ENCODE measurements around the gene CYP2E1. TPM values are rescaled to one million over a fixed set of nuclear protein-coding genes. Genes with fewer than 3 reads are reported as not detected.
"Not testable (repeated sequence)": the region's sequence is repeated elsewhere in the genome, so short reads cannot be mapped to it uniquely, and the experiment has no call there.

The CYP2E1 gene
- total and polyA plus RNA-seq, 8 donors, result 0.68 to 3.2 (median 1.9) TPM

GRCh38 chr10:133509700-133510099 lies 17.5 kb upstream of the CYP2E1 start:
- Histone ChIP-seq H3K27me3 (peaks cover 0 to 6% of the 10 kb centered on the region in 2 donors), H3K27ac (no peak overlapping the region), H3K9me3 (peaks cover 0 to 4% of the 10 kb centered on the region in 2 donors), H3K4me3 (no peak overlapping the region), H3K4me1 (no peaks in the 10 kb centered on the region), H3K36me3 (no peaks in the 10 kb centered on the region)
- DNase-seq, result no peak
- no peak for ATAC-seq
- intact Hi-C loops (cut with DNase I), result no loop called here
- no peak for TF ChIP-seq CTCF (IDR thresholded peaks at IDR 0.05)

- no peak for TF ChIP-seq CTCF (IDR thresholded peaks at IDR 0.05)
- intact Hi-C loops (cut with DNase I), result no loop called here
- Histone ChIP-seq H3K36me3 (no peaks in the 10 kb centered on the region), H3K9me3 (peaks cover 0 to 4% of the 10 kb centered on the region in 2 donors), H3K27me3 (peaks cover 0 to 6% of the 10 kb centered on the region in 2 donors), H3K4me3 (no peak overlapping the region), H3K27ac (no peak overlapping the region), H3K4me1 (no peaks in the 10 kb centered on the region)
- no peak for ATAC-seq
- no peak for DNase-seq
These were observed 15.8 kb upstream of the CYP2E1 start for GRCh38 chr10:133511408-133511807.

- H3K36me3 ChIP-seq, result no peaks in the 10 kb centered on the region
- H3K9me3 ChIP-seq, result peaks cover 0 to 4% of the 10 kb centered on the region in 2 donors
- no peak overlapping the region for H3K27ac ChIP-seq
- ATAC-seq (no peak), DNase-seq (no peak)
- intact Hi-C loops (cut with DNase I), result no loop called here
- H3K4me1 ChIP-seq, result no peaks in the 10 kb centered on the region
- peaks cover 0 to 6% of the 10 kb centered on the region in 2 donors for H3K27me3 ChIP-seq
- no peak overlapping the region for H3K4me3 ChIP-seq
- TF ChIP-seq CTCF (IDR thresholded peaks at IDR 0.05), result no peak
These were observed 15.1 kb upstream of the CYP2E1 start for GRCh38 chr10:133511907-133512528.

GRCh38 chr10:133515471-133515870 lies 11.7 kb upstream of the CYP2E1 start:
- H3K4me3 ChIP-seq, result no peak overlapping the region
- no peak for TF ChIP-seq CTCF (IDR thresholded peaks at IDR 0.05)
- H3K27me3 ChIP-seq, result peaks cover 0 to 9% of the 10 kb centered on the region in 2 donors
- H3K4me1 ChIP-seq, result peaks cover 0 to 6% of the 10 kb centered on the region in 2 donors
- DNase-seq (no peak), ATAC-seq (no peak)
- intact Hi-C loops (cut with DNase I), result no loop called here
- H3K36me3 ChIP-seq, result no peaks in the 10 kb centered on the region
- no peaks in the 10 kb centered on the region for H3K9me3 ChIP-seq
- no peak overlapping the region for H3K27ac ChIP-seq

- intact Hi-C loops (cut with DNase I), result no loop called here
- no peak for ATAC-seq
- no peaks in the 10 kb centered on the region for H3K9me3 ChIP-seq
These were observed 11.1 kb upstream of the CYP2E1 start for GRCh38 chr10:133516057-133516456.

GRCh38 chr10:133518517-133518916 lies 8.6 kb upstream of the CYP2E1 start:
- H3K4me1 ChIP-seq; H3K4me3 ChIP-seq; intact Hi-C loops (cut with DNase I); H3K27ac ChIP-seq; H3K36me3 ChIP-seq; H3K27me3 ChIP-seq; H3K9me3 ChIP-seq; DNase-seq; ATAC-seq: not testable (repeated sequence)

More at GRCh38 chr10:133516057-133516456, 11.1 kb upstream of the CYP2E1 start:
- H3K27me3 ChIP-seq, result peaks cover 0 to 7% of the 10 kb centered on the region in 2 donors
- DNase-seq, result peak in 1 of 4 donors; percentile 16
- no peaks in the 10 kb centered on the region for H3K36me3 ChIP-seq
- no peak for TF ChIP-seq CTCF (IDR thresholded peaks at IDR 0.05)
- H3K4me1 ChIP-seq, result peaks cover 0 to 6% of the 10 kb centered on the region in 2 donors
- H3K27ac ChIP-seq, result no peak overlapping the region
- H3K4me3 ChIP-seq, result no peak overlapping the region
